NCI-H1436 treated with DMSO at 0.1 percent for 48 hours (cell line): ENCODE data around the gene P2RX3.
"Not testable (repeated sequence)": the region's sequence is repeated elsewhere in the genome, so short reads cannot be mapped to it uniquely, and the experiment has no call there.

Experiments used
- DNase-seq: peaks from one replicate; lab custom pipeline; 2025; lab: John Stamatoyannopoulos, UW

Gene P2RX3

GRCh38 chr11:57324886-57325734, 13.0 kb upstream of the P2RX3 start, which contains the start of gene TNKS1BP1:
TSS of gene TNKS1BP1 (minus strand) at chr11:57324952. CDS start at chr11:57321885, 3,067 bp downstream.
- DNase-seq = peak; percentile 81

GRCh38 chr11:57325735-57326048, 12.5 kb upstream of the P2RX3 start:
- DNase-seq = no peak

- no peak for DNase-seq
These were observed 10.4 kb upstream of the P2RX3 start for GRCh38 chr11:57327721-57328120.

GRCh38 chr11:57330029-57330428, 8.1 kb upstream of the P2RX3 start:
- no peak for DNase-seq

GRCh38 chr11:57331720-57332119, 6.4 kb upstream of the P2RX3 start:
- DNase-seq = no peak

GRCh38 chr11:57332694-57333440, 5.3 kb upstream of the P2RX3 start:
- DNase-seq = no peak

- no peak for DNase-seq
These were observed 3.2 kb upstream of the P2RX3 start for GRCh38 chr11:57335023-57335342.

GRCh38 chr11:57335343-57336110, 2.6 kb upstream of the P2RX3 start, which contains the start of gene SSRP1:
TSS of gene SSRP1 (minus strand) at chr11:57335892. CDS start at chr11:57335121, 771 bp downstream.
- DNase-seq = peak; percentile 34

GRCh38 chr11:57336111-57336666, 2.0 kb upstream of the P2RX3 start:
- DNase-seq = no peak

GRCh38 chr11:57336856-57337255, 1.3 kb upstream of the P2RX3 start:
- not testable (repeated sequence) for DNase-seq

GRCh38 chr11:57339328-57339727, 1.2 kb downstream of the P2RX3 start:
- no peak for DNase-seq

- DNase-seq = peak; percentile 34
These were observed 2.0 kb downstream of the P2RX3 start for GRCh38 chr11:57340039-57340615.

- DNase-seq = no peak
These were observed 3.2 kb downstream of the P2RX3 start for GRCh38 chr11:57341250-57341808.

- DNase-seq = no peak
These were observed 4.5 kb downstream of the P2RX3 start for GRCh38 chr11:57342702-57343101.

- no peak for DNase-seq
These were observed 5.7 kb downstream of the P2RX3 start for GRCh38 chr11:57343825-57344224.

GRCh38 chr11:57344826-57345225, 6.7 kb downstream of the P2RX3 start:
- no peak for DNase-seq

- no peak for DNase-seq
These were observed 7.5 kb downstream of the P2RX3 start for GRCh38 chr11:57345555-57346211.

- no peak for DNase-seq
These were observed 9.2 kb downstream of the P2RX3 start for GRCh38 chr11:57347336-57347735.

GRCh38 chr11:57348052-57348451, 9.9 kb downstream of the P2RX3 start:
- DNase-seq = no peak

- DNase-seq = no peak
These were observed 10.6 kb downstream of the P2RX3 start for GRCh38 chr11:57348636-57349313.
